ENCODE data around the gene FAT1. TPM values are rescaled to one million over a fixed set of nuclear protein-coding genes. Genes with fewer than 3 reads are reported as not detected.

FAT1 gene
- total and polyA plus RNA-seq, 2 donors (not counting 1 experiment from before 2014, with no cell fraction given), result 0.07 to 0.15 TPM

DNA sequence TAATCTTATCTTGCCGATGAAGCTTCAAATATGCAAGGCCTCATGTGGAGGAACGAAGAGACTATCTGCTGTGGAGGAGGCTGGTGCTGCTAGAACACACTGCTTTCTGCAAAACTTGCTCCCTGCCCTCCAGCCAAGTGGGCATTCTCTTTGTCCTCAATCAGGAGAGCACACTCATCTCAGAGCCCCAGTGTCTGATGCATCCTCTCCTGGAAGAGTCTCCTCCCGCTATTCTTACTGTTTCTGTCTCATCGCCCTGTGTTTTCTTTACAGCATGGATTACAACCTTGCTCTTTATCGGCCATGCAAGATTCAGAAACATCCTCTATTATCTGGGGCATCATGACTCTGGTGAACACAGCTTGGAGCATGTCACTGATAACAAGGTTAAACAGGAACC is 100.1 kb downstream of the FAT1 start:
- Histone ChIP-seq H3K4me1 (ENCODE audit: control insufficient read depth in 2 of 2, insufficient read depth in 2 of 2, low read length in 2 of 2) (no peaks in the 10 kb centered on the region), H3K79me2 (ENCODE audit: control insufficient read depth, insufficient read depth, low read length) (no peaks in the 10 kb centered on the region), H3K27ac (ENCODE audit: low read length in 2 of 2) (no peak overlapping the region), H3K27me3 (replicated peaks in 1 of 4; ENCODE audit: control extremely low read depth in 1 of 4, control insufficient read depth in 3 of 4, insufficient read depth in 4 of 4, low read length in 3 of 4) (no peaks in the 10 kb centered on the region), H3K36me3 (replicated peaks in 1 of 2; ENCODE audit: control extremely low read depth in 1 of 2, control insufficient read depth in 1 of 2, extremely low read depth in 1 of 2, insufficient read depth in 2 of 2, low read length in 1 of 2) (no peaks in the 10 kb centered on the region), H3K4me2 (replicated peaks; ENCODE audit: low read depth, low read length, poor library complexity, severe bottlenecking) (no peak overlapping the region), H2AFZ (ENCODE audit: insufficient read depth, low read depth, low read length, poor library complexity, severe bottlenecking) (no peak overlapping the region), H3K9ac (ENCODE audit: low read length) (no peak overlapping the region), H4K20me1 (ENCODE audit: control insufficient read depth, insufficient read depth, low read length, poor library complexity, severe bottlenecking) (no peaks in the 10 kb centered on the region), H3K4me3 (ENCODE audit: control extremely low read depth in 1 of 5, extremely low read depth in 1 of 5, insufficient read depth in 1 of 5, low read depth in 2 of 5, low read length in 4 of 5) (no peak overlapping the region), H3K9me3 (ENCODE audit: control extremely low read depth in 1 of 3, control insufficient read depth in 2 of 3, insufficient read depth in 1 of 3, low read length in 2 of 3) (peaks cover 0 to 16% (median 0%) of the 10 kb centered on the region in 3 donors)
- POLR2A ChIA-PET, result no interaction called here
- DNase-seq, result no peak
- no peak overlapping the region for H3K4me3 Mint-ChIP-seq
- H3K4me1 Mint-ChIP-seq, result peaks cover 7% of the 10 kb centered on the region
- no peak overlapping the region for H3K27ac Mint-ChIP-seq
- WGBS (ENCODE audit: insufficient coverage), result 85% methylated on average over 4 of the region's 5 CpGs
- no peaks in the 10 kb centered on the region for H3K27me3 Mint-ChIP-seq
- TF ChIP-seq, protein P1, sequence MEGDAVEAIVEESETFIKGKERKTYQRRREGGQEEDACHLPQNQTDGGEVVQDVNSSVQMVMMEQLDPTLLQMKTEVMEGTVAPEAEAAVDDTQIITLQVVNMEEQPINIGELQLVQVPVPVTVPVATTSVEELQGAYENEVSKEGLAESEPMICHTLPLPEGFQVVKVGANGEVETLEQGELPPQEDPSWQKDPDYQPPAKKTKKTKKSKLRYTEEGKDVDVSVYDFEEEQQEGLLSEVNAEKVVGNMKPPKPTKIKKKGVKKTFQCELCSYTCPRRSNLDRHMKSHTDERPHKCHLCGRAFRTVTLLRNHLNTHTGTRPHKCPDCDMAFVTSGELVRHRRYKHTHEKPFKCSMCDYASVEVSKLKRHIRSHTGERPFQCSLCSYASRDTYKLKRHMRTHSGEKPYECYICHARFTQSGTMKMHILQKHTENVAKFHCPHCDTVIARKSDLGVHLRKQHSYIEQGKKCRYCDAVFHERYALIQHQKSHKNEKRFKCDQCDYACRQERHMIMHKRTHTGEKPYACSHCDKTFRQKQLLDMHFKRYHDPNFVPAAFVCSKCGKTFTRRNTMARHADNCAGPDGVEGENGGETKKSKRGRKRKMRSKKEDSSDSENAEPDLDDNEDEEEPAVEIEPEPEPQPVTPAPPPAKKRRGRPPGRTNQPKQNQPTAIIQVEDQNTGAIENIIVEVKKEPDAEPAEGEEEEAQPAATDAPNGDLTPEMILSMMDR (IDR thresholded peaks at IDR 0.05), result no peak
- TF ChIP-seq EZH2 (IDR thresholded peaks at IDR 0.05; ENCODE audit: borderline replicate concordance, insufficient read depth, low read depth, low read length, poor library complexity, severe bottlenecking), result no peak
- CTCF ChIA-PET, result no interaction called here
- intact Hi-C loops (cut with micrococcal nuclease), result no loop called here
- H3K9me3 Mint-ChIP-seq (ENCODE audit: insufficient read depth), result peaks cover 3% of the 10 kb centered on the region
- ATAC-seq (ENCODE audit: low read depth), result no peak

DNA sequence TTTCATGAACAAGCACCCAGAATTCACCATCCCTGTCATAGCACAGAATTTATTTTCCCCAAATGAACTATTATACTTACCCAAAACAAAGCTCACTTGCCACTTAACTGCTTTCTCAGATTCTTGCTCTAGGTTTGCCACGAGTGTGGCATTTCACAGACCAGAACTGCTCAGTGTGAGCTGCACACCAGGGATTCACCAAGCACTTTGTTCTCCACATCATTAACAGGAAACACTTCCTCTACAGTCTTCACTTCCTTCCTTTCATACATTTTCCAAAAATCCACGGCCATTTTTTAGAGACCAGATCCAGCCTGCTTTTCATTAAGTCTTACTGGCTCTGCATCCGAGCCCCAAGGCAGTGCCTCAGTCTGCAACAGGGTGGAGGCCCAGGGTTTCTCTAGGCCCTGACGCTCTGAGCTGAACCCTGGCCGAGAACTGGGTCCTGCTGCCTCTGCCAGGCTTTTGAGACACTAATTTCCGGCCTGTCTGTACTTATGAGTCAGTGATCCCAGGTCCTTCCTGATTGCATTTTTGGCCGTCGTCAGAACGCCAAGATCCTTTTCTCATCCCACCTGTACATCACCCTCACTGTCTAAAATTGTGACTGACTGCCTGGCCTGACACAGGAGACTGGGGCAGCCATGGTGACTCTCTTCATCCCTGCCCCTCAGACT is 100.7 kb downstream of the FAT1 start:
- Mint-ChIP-seq H3K4me1 (peaks cover 5% of the 10 kb centered on the region), H3K9me3 (ENCODE audit: insufficient read depth) (no peaks in the 10 kb centered on the region), H3K27me3 (no peaks in the 10 kb centered on the region), H3K4me3 (no peak overlapping the region), H3K27ac (no peak overlapping the region)
- Histone ChIP-seq H3K27ac (ENCODE audit: low read length in 2 of 2) (no peak overlapping the region), H3K27me3 (replicated peaks in 1 of 4; ENCODE audit: control extremely low read depth in 1 of 4, control insufficient read depth in 3 of 4, insufficient read depth in 4 of 4, low read length in 3 of 4) (no peaks in the 10 kb centered on the region), H3K9ac (ENCODE audit: low read length) (no peak overlapping the region), H3K9me3 (ENCODE audit: control extremely low read depth in 1 of 3, control insufficient read depth in 2 of 3, insufficient read depth in 1 of 3, low read length in 2 of 3) (peaks cover 0 to 10% (median 0%) of the 10 kb centered on the region in 3 donors), H3K4me2 (replicated peaks; ENCODE audit: low read depth, low read length, poor library complexity, severe bottlenecking) (no peak overlapping the region), H3K4me1 (ENCODE audit: control insufficient read depth in 2 of 2, insufficient read depth in 2 of 2, low read length in 2 of 2) (no peaks in the 10 kb centered on the region), H3K36me3 (replicated peaks in 1 of 2; ENCODE audit: control extremely low read depth in 1 of 2, control insufficient read depth in 1 of 2, extremely low read depth in 1 of 2, insufficient read depth in 2 of 2, low read length in 1 of 2) (no peaks in the 10 kb centered on the region), H2AFZ (ENCODE audit: insufficient read depth, low read depth, low read length, poor library complexity, severe bottlenecking) (no peak overlapping the region), H4K20me1 (ENCODE audit: control insufficient read depth, insufficient read depth, low read length, poor library complexity, severe bottlenecking) (no peaks in the 10 kb centered on the region), H3K4me3 (ENCODE audit: control extremely low read depth in 1 of 5, extremely low read depth in 1 of 5, insufficient read depth in 1 of 5, low read depth in 2 of 5, low read length in 4 of 5) (no peak overlapping the region), H3K79me2 (ENCODE audit: control insufficient read depth, insufficient read depth, low read length) (no peaks in the 10 kb centered on the region)
- no peak for TF ChIP-seq EZH2 (IDR thresholded peaks at IDR 0.05; ENCODE audit: borderline replicate concordance, insufficient read depth, low read depth, low read length, poor library complexity, severe bottlenecking)
- TF ChIP-seq, protein P1 (IDR thresholded peaks at IDR 0.05), result no peak
- POLR2A ChIA-PET, result no interaction called here
- intact Hi-C loops (cut with micrococcal nuclease), result no loop called here
- DNase-seq (no peak), ATAC-seq (ENCODE audit: low read depth) (no peak)
- CTCF ChIA-PET, result no interaction called here
- 74% methylated on average over 9 of the region's 9 CpGs for WGBS (ENCODE audit: insufficient coverage)
